Stimulated activated CD4-positive, alpha-beta T cell treated with anti-CD3 and anti-CD28 coated beads, Interleukin-15, amount 100 ng/mL, for 48 hours (primary cell): ENCODE results near the gene TRAPPC4.
A peak's percentile ranks its signal among the peaks of the same experiment; 100 is the strongest.
"Not testable (repeated sequence)": the region's sequence is repeated elsewhere in the genome, so short reads cannot be mapped to it uniquely, and the experiment has no call there.

Source experiments
- DNase-seq, 2 donors: peaks; one replicate each; pipeline ENCODE4 v3.0.0-alpha.2; 2020; ENCODE audit warnings: low read depth in 2 of 2

TRAPPC4 gene

DNA sequence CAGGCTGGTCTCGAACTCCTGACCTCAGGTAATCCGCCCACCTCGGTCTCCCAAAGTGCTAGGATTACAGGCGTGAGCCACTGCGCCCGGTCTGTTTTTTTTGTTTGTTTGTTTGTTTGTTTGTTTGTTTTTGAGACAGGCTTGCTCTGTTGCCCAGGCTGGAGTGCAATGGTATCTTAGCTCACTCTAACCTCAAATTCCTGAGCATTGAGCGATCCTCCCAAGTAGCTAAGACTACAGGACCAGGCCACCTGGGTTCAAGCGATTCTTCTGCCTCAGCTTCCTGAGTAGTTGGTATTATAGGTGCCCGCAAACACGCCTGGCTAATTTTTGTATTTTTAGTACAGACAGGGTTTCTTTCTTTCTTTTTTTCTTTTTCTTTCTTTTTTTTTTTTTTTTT lies 14.9 kb downstream of the TRAPPC4 start:
- DNase-seq = not testable (repeated sequence)

DNA sequence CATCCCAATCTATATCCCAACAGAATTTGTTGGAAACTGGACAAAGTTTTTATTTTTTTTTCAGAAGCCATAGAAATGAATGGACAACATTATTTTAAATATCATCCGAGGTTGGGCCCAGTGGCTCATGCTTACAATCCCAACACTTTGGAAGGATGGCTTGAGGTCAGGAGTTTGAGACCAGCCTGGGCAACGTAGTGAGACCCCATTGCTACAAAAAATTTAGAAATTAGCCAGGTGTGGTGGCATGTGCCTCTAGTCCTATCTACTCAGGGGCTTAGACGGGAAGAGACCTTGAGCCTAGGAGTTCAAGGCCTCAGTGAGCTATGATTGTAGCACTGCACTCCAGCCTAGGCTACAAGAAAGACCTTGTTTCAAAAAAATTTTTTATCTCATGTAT lies 16.2 kb downstream of the TRAPPC4 start:
- DNase-seq = no peak

DNA sequence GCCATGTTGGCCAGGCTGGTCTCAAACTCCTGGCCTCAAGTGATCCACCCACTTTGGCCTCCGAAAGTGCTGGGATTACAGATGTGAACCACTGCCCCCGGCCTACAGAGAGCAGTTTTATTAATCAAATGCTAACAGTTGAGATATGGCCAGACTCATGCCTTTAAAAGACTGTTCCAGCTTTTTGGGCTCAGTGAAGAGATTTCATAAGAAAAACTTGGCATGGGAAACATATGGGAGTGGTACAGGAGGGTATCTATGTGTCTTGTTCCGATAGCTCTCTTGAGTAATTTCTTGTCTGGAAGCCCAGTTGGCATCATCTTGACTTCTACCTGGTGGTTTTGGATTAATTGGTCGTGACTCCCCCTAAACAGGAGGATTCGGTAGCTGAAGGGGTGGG lies 20.3 kb downstream of the TRAPPC4 start:
- no peak for DNase-seq

DNA sequence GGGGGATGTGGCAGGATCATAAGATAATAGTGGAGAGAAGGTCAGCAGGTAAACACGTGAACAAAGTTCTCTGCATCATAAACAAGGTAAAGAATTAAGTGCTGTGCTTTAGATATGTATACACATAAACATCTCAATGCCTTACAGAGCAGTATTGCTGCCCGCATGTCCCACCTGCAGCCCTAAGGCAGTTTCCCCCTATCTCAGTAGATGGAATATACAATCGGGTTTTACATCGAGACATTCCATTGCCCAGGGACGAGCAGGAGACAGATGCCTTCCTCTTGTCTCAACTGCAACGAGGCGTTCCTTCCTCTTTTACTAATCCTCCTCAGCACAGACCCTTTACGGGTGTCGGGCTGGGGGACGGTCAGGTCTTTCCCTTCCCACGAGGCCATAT lies 20.9 kb downstream of the TRAPPC4 start:
- not testable (repeated sequence) for DNase-seq

DNA sequence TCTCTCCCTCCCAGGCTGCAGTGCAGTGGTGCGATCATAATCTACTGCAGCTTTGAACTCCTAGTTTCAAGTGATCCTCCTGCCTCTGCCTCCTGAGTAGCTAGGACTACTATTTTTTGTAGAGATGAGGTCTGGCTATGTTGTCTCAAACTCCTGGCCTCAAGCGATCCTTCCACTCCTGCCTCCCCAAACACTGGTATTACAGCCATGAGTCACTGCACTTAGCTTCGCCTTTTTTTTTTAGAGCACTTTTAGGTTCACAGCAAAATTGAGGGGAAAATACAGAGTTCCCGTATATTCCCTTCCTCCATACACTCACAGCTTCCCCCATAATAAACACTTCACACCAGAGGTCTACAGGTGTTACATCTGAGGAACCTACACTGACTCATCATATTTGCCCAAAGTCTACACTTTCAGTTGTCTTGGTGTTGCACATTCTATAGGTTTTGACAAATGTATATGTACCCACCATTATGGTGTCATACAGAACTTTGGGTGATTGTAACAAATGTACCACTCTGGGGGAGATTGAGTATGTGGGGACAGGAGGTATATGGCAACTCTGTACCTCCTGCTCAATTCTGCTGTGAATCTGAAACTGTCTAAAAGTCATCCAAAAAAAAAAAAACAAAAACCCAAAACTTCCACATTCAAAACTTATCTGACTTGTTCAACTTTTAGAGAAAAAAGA lies 23.4 kb downstream of the TRAPPC4 start:
- no peak for DNase-seq

DNA sequence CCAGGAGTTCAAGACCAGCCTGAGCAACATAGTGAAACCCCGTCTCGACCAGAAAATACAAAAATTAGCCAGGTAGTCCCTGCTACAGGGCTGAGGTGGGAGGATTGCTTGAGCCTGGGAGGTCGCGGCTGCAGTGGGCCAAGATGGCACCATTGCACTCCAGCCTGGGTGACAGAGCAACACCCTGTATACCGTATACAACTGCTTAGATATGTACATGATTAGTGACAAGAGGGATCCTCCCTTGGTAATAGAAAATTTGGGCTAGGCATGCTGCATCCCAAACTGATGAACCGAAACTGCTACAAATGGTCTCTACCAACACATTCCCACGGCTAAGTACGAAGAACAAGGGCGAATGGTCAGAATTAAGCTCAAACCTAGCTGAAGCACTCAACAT lies 24.4 kb downstream of the TRAPPC4 start:
- DNase-seq = no peak

DNA sequence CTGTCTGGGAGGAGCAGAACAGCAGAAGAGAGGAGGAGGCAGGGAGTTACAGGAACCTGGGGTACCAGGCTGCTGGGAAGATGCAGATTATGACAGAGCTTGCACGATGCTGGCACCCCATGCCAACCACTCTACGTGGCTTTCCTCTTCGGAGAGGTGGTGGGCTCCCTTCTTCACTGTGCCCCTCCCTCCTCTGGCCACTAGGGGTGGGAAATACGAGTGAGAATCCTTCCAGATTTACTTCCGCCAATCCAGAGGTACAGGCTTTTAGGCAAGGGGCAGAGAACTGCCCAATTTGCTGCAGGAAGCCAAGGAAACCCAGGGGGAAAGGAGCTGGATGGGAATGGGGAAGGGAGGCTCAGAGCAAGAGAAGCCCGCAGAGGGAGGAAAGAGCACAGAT lies 26.1 kb downstream of the TRAPPC4 start:
- DNase-seq = no peak

DNA sequence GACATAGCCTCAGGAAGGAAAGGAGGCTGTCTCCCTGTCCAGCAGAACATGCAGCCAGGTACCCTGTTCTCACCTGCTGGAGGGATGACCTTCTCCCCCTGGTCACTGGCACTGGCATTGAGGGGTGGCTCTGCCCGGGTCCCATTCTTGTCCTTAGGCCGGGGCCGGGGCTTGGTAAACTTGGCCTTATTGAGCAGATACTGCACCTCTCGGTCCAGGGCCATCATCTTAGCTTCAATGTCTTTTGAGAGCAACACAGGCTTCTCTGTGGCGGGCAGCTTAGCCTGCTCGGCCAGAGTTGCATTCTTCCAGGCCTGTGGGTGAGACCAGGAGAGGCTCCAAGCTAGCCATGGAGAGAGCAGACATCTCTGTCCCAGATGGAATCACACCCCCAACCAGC lies 27.9 kb downstream of the TRAPPC4 start:
- DNase-seq = no peak

DNA sequence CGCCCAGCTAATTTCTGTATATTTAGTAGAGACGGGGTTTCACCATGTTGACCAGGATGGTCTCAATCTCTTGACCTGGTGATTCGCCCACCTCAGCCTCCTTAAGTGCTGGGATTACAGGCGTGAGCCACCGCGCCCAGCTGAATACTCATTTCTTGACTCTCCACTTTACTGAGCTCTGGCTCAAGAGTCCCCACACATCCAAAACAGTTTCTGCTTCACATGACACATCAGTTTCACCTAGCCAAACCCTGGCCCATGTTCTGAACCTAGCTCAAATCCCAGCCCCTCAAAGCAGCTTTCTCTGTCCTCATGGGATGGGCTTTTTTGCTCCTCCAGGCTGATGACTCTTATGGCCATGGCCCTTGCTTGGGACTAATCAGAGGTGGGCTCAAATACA lies 28.6 kb downstream of the TRAPPC4 start:
- DNase-seq = no peak

DNA sequence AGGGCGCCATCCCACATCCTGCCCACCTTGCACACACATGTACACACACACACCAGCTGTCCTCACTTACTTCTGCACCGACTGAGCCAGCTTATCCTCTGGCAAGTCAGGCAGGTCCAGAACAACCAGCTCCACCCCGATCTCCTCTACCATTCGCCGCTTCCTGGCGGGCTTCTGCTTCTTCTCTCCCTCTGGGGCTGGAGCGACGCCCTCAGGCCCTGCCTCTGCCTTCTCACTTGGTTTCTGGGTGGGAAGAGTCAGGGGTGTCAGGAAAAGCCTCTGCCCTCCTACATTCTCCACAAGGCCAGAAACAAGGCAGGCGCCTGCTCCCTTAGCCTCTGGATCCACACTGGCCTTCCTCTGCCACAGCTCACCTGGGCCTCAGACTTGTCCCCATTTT lies 30.1 kb downstream of the TRAPPC4 start:
- no peak for DNase-seq

DNA sequence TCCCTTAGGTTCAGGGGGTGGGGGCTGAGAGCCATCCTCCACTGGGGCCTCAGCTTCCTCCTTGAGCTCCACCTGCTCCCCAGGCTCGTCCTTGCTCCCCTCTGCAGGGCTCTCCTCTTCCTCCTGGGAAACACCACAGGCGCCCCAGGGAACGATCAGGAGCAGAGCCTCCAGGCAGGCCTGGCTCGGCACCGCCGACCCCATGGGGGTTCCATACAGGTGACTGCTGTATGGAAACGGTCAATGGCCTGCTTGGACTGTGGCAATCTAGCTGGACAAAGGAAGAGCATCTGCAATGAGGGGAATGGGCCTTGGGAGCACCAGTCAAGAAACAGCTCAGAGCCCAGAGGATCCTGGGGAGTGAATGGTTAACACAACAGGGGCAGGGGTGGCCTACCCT lies 30.5 kb downstream of the TRAPPC4 start:
- DNase-seq = no peak

DNA sequence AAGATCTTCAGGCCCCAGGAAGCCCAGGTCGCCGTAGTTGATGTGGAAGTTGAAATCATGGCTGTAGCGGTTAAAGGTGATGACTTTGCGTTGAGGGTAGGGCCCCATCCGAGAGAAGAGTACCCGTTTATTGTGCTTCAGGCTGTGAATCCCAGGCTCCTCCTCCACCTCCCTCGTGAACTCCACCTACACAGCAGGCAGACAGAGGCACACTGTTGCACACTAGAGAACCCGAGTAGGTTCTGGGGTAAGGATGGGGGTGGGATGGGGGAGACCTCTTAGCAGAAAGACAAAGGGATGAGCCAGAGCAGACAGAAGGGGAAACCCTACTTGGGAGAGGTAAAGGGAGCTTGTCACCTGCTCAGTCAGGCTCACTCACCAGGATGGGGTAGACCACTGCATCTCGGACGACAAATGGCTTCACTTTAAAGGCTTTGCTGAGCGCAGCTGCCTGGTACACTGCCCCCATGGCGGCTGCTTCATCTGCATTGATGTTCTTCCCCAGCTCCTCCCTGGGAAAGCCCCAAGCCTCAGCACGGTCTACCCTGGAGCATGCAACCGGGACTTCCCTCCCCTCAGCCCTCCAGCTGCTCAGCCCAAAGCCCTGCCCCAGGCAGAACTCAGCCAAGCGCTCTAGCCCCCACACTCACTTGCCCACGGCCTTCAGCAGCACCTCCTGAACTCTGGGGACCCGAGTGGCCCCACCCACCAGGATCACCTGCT lies 33.0 kb downstream of the TRAPPC4 start:
- DNase-seq = no peak

DNA sequence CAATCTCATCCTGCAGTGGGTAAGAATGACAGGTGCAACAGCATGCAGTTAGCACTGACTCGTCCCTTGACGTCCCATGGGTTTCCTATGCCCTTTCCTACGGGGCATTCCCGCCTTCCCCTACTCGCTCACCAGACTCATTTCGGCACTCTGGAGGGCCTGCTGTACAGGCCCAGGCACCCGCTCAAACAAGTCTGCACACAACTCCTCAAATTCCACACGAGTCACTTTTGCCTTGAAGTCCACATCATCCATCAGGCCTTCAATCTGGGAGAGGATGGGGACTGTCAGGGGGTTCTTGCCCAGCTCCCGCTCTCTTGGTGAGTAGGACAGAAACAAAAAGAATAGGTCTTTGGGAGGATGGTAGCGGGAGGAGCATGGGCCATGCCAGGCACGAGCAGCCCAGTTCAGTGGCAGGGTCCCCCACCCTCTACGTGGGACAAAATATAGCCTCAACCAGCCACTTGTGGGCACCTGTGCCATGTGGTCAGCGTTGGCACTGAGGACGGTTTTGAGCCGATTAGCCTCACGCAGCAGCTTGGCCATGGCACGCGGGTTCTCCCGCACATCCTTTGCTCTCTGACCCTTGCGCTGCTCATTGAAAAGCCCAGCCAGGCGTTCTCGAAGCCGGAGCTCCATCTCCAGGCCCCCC lies 33.7 kb downstream of the TRAPPC4 start:
- no peak for DNase-seq

DNA sequence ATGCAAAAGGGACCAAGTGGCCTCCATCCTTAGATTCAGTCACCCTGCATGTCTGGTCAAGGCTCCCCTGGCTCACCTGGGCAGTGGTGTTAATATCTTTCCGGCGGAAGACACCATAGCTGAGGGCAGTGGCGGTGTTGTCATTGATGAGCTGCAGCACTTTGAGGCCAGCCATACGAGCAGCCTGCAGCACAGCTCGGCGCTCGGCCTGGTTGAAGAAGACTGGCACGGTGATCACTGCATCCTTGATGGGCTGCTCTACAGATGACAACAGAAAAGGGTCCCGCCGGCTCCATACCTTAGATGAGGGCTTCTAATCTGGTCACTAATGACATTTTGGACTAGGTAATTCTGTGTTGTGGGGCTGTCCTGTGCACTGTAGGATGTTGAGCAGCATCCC lies 35.9 kb downstream of the TRAPPC4 start:
- no peak for DNase-seq

DNA sequence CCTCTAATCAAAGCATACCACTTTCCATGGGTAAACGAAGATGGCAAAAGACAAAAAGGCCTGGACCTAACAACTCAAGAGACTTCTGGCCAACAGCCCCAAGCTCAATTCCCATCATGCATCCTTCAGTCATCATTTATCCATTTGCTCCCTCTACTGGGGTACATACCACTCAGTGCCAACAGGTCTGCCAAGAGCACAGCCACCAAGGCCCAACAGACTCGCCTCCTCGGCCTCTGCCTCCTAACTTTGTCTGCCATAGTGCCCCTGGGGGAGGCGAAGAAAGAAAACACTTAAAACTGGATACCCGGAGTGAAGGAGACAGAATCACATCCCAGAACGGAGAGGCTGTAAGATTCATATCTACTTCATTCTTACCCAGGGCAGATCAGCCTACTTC lies 37.3 kb downstream of the TRAPPC4 start:
- no peak for DNase-seq

DNA sequence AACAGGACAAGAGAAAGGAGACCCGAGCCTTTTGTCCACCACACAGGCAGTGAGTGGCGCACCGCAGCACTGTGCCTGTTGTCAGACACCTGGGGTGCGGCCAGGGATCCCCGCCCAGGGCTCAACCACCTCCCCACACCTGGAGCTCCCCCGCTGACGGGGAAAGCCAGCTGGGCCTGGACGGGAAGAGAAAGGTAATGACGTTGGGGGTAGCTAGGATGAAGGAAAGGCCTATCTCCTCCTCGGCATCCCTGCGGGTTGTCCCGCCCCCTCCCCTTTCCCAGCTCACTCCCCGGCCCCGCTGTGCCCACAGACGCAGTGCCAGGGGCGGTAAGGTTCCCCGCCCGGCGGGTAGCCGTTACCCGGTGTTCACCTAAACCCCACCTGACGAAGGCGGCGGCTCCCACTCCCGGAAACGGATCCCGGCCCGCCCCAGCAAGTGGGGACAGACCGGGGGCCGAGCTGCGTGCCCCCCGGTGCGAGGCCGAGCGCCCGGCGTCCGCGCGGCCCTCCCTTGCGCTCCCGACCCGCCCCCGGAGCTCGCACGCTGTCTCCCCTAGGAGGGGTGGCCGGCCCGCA lies 37.9 kb downstream of the TRAPPC4 start:
- peak in 1 of 2 donors; percentile 23 for DNase-seq

DNA sequence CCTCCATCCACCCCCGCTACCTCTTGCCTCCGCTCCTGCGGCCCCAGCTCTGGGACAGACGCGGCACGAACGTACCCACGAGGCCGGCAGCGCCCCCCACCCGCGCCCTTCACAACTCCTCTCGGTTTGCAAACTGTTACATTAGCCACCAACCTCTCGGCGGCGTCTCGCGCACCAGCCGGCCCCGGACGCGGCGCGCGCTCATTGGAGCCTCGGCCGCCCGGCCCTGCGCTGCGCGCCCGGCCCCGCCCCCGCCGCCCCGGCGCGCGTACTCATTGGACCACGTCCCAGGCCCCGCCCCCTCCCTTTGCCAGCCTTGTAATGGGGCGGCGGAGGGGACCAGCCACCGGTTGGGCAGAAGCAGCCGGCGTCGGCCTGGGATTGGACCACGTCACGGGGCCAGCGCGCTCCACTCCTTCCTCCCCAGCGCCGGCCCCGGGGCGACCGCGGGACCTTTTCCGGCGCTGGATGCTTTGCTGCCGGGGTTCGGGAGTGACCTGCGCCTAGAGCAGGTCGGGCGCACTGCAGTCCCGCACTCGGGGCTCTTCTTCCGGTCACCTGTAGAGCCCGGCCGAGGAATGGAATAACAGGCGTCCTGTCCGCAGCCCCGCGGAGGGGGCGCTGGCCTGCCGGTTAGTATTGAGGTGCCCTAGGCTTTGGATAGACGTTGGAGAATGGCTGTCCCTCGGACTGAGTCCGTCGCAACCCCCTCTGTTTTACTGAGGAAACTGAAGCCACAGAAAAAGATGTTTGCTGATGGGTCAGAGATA lies 38.6 kb downstream of the TRAPPC4 start, which contains the start of gene HYOU1:
Gene HYOU1 (minus strand): TSS at position 206 of the 770 bp plus-strand sequence. CDS start 1,045 bp downstream, outside the sequence.
- DNase-seq = peak; percentile 97 to 99

DNA sequence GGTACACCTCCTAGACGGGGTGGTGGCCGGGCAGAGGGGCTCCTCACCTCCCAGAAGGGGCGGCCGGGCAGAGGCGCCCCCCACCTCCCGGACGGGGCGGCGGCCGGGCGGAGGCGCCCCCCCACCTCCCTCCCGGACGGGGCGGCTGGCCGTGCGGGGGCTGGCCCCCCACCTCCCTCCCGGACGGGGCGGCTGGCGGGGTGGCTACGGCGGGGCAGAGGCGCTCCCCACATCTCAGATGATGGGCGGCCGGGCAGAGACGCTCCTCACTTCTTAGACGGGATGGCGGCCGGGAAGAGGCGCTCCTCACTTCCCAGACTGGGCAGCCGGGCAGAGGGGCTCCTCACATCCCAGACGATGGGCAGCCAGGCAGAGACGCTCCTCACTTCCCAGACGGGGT lies 40.6 kb downstream of the TRAPPC4 start:
- not testable (repeated sequence) for DNase-seq

DNA sequence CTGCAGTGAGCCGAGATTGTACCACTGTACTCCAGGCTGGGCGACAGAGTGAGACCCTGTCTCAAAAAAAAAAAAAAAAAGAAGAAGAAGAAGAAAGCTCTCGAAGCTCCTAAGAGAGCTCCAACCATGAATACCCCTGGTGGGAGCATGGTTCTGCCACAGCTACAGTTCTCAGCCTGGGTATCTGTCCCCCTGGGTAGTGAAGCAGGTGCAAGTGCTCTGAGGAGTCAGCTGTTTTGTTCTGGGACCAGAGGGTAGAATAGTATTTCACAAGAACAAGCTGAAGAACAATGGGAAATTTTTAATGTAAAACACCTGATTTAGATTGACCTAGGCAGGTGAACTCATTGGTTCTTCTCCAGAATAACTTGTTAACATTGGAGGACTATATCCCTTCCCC lies 42.7 kb downstream of the TRAPPC4 start:
- DNase-seq = no peak

DNA sequence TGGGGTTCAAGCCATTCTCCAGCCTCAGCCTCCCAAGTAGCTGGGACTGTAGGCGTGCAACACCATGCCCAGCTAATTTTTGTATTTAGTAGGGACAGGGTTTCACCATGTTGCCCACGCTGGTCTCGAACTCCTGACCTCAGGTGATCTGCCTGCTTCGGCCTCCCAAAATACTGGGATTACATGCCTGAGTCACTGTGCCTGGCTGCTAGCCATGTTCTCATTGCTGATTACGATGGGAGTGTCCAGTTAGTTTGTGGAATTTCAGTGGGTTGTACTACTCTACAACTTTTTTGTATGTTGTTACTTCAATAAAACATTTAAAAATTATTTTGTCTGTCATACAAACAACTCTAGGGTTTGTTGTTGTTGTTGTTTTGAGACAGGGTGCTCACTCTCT lies 44.2 kb downstream of the TRAPPC4 start:
- no peak for DNase-seq

DNA sequence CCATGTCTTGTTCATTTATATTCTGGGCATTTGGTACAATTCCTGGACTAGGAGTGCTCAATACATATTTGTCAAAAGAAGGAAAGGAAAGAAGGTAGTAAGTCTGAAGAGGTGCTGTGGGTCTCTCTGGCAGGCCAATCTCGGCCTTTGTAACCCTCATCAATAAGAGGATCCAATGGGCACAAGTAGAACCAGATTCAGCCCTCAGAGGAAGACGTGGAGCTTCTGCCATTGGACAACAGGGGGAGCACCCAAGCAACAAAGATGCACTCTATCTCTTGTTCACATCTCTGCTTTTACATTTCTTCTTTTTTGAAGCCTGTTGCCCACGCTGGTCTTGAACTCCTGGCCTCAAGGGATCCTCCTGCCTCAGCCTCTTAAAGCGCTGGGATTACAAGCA lies 46.8 kb downstream of the TRAPPC4 start:
- peak in 1 of 2 donors; percentile 32 for DNase-seq
